Neural progenitor cell (in vitro differentiated cells): Measurements from ENCODE around the gene TMEM179.

Experiments
- EZH2 ChIP-seq: fragments of 200-600 bp; sonication (generic); IDR thresholded peaks from 2 replicates; pipeline ENCODE4 v1.6.1; 2017; ENCODE audit warnings: antibody characterized with exemption, mild to moderate bottlenecking, moderate library complexity
- EZH2phosphoT487 ChIP-seq: fragments of 200-600 bp; sonication (generic); IDR thresholded peaks from 2 replicates; pipeline ENCODE4 v1.6.1; 2017; ENCODE audit warnings: antibody characterized with exemption
- TF ChIP-seq, protein P1 (sequence below): fragments of 200-600 bp; sonication (generic); IDR thresholded peaks from 2 replicates; pipeline ENCODE4 v1.5.1; 2017; ENCODE audit warnings: antibody characterized with exemption, mild to moderate bottlenecking

DNA sequence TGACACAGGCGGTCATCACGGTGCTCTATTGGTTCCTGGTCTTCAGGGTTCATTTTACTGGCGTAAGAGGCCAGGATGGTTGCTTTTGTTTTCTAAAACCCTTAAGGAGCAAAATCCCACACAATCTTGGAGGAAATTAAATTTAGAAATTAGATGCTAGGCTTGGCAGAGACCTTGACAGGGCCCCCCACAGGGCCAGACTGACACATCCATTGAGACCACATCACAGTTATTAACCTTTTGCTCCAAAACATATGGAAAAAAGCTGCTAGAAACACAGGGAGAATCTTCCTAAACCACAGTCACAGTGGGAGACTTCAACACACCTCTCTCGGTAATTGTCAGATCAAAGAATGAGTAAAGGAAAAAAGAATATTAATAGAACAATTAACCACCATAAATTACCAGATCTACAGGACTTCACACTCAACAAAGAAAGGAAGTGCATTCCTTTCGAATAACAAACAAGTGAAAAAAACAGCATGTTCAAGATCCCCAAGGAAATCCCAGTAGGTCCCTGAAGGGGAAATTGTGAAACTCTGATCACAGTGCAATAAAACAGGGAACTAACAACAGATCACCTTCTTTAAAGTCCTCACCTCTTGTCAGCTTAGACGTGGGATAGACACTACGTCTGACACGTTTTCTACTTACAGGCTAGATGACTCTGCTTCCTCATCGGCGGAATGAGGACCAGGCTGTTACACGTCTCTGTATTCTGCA, 40.2 kb upstream of the TMEM179 start:
- TF ChIP-seq, protein P1, sequence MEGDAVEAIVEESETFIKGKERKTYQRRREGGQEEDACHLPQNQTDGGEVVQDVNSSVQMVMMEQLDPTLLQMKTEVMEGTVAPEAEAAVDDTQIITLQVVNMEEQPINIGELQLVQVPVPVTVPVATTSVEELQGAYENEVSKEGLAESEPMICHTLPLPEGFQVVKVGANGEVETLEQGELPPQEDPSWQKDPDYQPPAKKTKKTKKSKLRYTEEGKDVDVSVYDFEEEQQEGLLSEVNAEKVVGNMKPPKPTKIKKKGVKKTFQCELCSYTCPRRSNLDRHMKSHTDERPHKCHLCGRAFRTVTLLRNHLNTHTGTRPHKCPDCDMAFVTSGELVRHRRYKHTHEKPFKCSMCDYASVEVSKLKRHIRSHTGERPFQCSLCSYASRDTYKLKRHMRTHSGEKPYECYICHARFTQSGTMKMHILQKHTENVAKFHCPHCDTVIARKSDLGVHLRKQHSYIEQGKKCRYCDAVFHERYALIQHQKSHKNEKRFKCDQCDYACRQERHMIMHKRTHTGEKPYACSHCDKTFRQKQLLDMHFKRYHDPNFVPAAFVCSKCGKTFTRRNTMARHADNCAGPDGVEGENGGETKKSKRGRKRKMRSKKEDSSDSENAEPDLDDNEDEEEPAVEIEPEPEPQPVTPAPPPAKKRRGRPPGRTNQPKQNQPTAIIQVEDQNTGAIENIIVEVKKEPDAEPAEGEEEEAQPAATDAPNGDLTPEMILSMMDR = no peak
- TF ChIP-seq EZH2 (no peak), EZH2phosphoT487 (no peak)
